ENCODE results near the gene HBG2. TPM values are rescaled to one million over a fixed set of nuclear protein-coding genes. Genes with fewer than 3 reads are reported as not detected.

Gene HBG2
- total and polyA plus RNA-seq, 2 of the 4 experiments (the other 2 are of a cell fraction) = 0.54 TPM; not detected in 1

DNA sequence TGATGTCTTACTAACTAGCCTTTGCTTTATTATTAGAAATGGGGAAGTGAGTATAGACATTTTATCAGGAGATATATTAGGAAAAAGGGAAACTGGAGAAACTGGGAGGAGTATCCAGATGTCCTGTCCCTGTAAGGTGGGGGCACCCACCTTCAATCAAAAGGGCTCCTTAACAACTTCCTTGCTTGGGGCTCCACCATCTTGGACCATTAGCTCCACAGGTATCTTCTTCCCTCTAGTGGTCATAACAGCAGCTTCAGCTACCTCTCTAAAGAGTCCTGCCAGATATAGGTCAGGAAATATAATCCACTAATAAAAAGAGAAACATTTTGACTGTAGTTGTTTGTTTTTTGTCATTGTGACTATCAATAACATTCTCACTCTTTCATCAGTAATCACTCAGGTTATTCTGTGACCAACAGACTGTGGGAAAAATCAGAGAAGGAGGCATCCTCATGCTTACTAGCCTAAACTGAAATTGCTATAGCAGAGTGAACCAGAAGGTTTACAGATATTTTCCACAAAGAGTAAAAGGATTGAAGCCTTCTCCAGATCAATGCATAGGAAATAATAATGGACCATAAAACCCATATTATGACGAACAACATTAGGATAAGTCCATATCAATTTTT, 36.7 kb upstream of the HBG2 start:
- Histone ChIP-seq H2BK20ac (ENCODE audit: low read depth, low read length) (peak overlapping the region; percentile 98), H2BK120ac (ENCODE audit: low read depth, low read length) (peak overlapping the region; percentile 97), H4K91ac (ENCODE audit: insufficient read depth, low read depth, low read length) (peak overlapping the region; percentile 92), H3K4me2 (ENCODE audit: low read depth, low read length) (no peak overlapping the region), H4K20me1 (ENCODE audit: insufficient read depth, low read length) (no peaks in the 10 kb centered on the region), H3K36me3 (ENCODE audit: control insufficient read depth, insufficient read depth, low read length) (no peaks in the 10 kb centered on the region), H3K79me1 (ENCODE audit: low read depth in 1 of 2, low read length in 2 of 2) (no peaks in the 10 kb centered on the region), H3K4me1 (ENCODE audit: control insufficient read depth, insufficient read depth, low read length) (peaks cover 10% of the 10 kb centered on the region; the same call in 1 of the 2 replicates), H3K56ac (ENCODE audit: extremely low read depth, insufficient read depth, low read length) (no peak overlapping the region), H3K4me3 (ENCODE audit: insufficient read depth, low read depth, low read length) (no peak overlapping the region), H3K27ac (ENCODE audit: insufficient read depth, low read length) (no peak overlapping the region), H3K14ac (replicated peaks; ENCODE audit: low read depth, low read length) (peak overlapping the region; percentile 86; the same call in 1 of the 2 replicates), H3K9ac (ENCODE audit: low read depth, low read length) (peak overlapping the region; percentile 28; the same call in 1 of the 2 replicates), H4K5ac (ENCODE audit: low read depth, low read length) (peak overlapping the region; percentile 42; the same call in 1 of the 2 replicates), H4K8ac (ENCODE audit: low read depth in 2 of 2, low read length in 2 of 2) (peak overlapping the region; percentile 30 to 94; a peak in 3 of 4 replicates), H3K4ac (ENCODE audit: low read depth, low read length) (peak overlapping the region; percentile 47), H3K23ac (ENCODE audit: low read depth, low read length) (no peak overlapping the region), H2AK9ac (replicated peaks; ENCODE audit: low read depth, low read length, poor library complexity) (no peak overlapping the region), H2BK5ac (ENCODE audit: low read depth, low read length, poor library complexity, severe bottlenecking) (peak overlapping the region; percentile 99), H2AFZ (replicated peaks; ENCODE audit: low read length, poor library complexity) (no peak overlapping the region), H3K9me1 (ENCODE audit: insufficient read depth, low read length) (no peaks in the 10 kb centered on the region; the same call in 1 of the 2 replicates), H3K27me3 (ENCODE audit: control insufficient read depth, insufficient read depth, low read length) (no peaks in the 10 kb centered on the region), H3K9me3 (ENCODE audit: control insufficient read depth, insufficient read depth, low read length) (no peaks in the 10 kb centered on the region), H3K18ac (ENCODE audit: low read depth, low read length) (peak overlapping the region; percentile 76; the same call in 1 of the 2 replicates), H2BK15ac (ENCODE audit: low read depth, low read length) (peak overlapping the region; percentile 69; the same call in 1 of the 3 replicates), H2AK5ac (ENCODE audit: low read depth, low read length) (peak overlapping the region; percentile 86)
- peak; percentile 68 for DNase-seq
- ChIA-PET CTCF (interaction anchor here (0.6 to 2.1 kb wide), 6 partner anchors 9 to 89 kb away, joined by 3 to 5 read pairs (median 3); no protein-coding TSS in a partner anchor), POLR2A (ENCODE audit: unreplicated experiment) (no interaction called here)
- ATAC-seq (ENCODE audit: low read depth) = peak; percentile 36; the same call in 1 of the 2 replicates
- dilution Hi-C loops (cut with HindIII; ENCODE audit: low sequenced_read_pairs, unreplicated experiment) = no loop called here
- in situ Hi-C loops (cut with MboI; ENCODE audit: low sequenced_read_pairs) = no loop called here
- intact Hi-C loops (cut with micrococcal nuclease) = loop anchor here (1.0 to 2.0 kb wide), 2 partner anchors 77 to 87 kb away; no protein-coding TSS in a partner anchor
- BruUV-seq (replicated peaks) = no TSS peak
- no CpG with 5 or more reads among the region's 1 CpG for WGBS, 2 experiments (ENCODE audit: extremely low coverage in 2 of 2, insufficient read length in 1 of 2)
- TF ChIP-seq RCOR1 (IDR thresholded peaks at IDR 0.05; ENCODE audit: insufficient replicate concordance, low read length) = no peak
- TF ChIP-seq CTCF (conservative IDR thresholded peaks at IDR 0.05; ENCODE audit: low read depth, low read length) = peak; percentile 63
- TF ChIP-seq ELK1 (IDR thresholded peaks at IDR 0.05; ENCODE audit: borderline replicate concordance, low read depth, low read length) = no peak
- TF ChIP-seq USF2 (IDR thresholded peaks at IDR 0.05; ENCODE audit: low read depth, low read length) = no peak
- no peak for TF ChIP-seq FOS (IDR thresholded peaks at IDR 0.05; ENCODE audit: low read depth, low read length)
- no peak for TF ChIP-seq NFE2L2 (IDR thresholded peaks at IDR 0.05; ENCODE audit: low read depth, low read length)
- no peak for TF ChIP-seq MAFK (IDR thresholded peaks at IDR 0.05; ENCODE audit: low read depth, low read length)
- TF ChIP-seq MXI1 (IDR thresholded peaks at IDR 0.05; ENCODE audit: borderline replicate concordance, low read depth, low read length) = no peak
- TF ChIP-seq RFX5 (IDR thresholded peaks at IDR 0.05; ENCODE audit: low read depth, low read length) = no peak
- no peak for TF ChIP-seq BHLHE40 (IDR thresholded peaks at IDR 0.05; ENCODE audit: low read depth, low read length)
- TF ChIP-seq POLR2A (IDR thresholded peaks at IDR 0.05; ENCODE audit: low read depth, low read length) = no peak
- TF ChIP-seq SMC3 (IDR thresholded peaks at IDR 0.05; ENCODE audit: low read depth, low read length) = peak; percentile 61
- no peak for TF ChIP-seq MAZ (IDR thresholded peaks at IDR 0.05; ENCODE audit: borderline replicate concordance, low read depth, low read length)
- TF ChIP-seq RAD21 (IDR thresholded peaks at IDR 0.05; ENCODE audit: low read length) = peak; percentile 74
- no peak for TF ChIP-seq CHD1 (IDR thresholded peaks at IDR 0.05; ENCODE audit: low read depth, low read length)

Measured in IMR-90 (cell line).